Sigmoid colon (tissue), 4 donors: ENCODE measurements around the gene ARMH1.
"Not testable (repeated sequence)": the region's sequence is repeated elsewhere in the genome, so short reads cannot be mapped to it uniquely, and the experiment has no call there.

Source experiments
- CTCF ChIP-seq, 4 experiments: fragments of 450-650 bp in 3 of 4; fragments of 200-600 bp in 1 of 4; IDR thresholded peaks; one replicate each; pipeline ENCODE4 v1.5.1; 2016 to 2019; ENCODE audit warnings: antibody characterized with exemption in 4 of 4, mild to moderate bottlenecking in 3 of 4, moderate library complexity in 2 of 4
- EP300 ChIP-seq, 4 donors: sonication (generic); formaldehyde crosslinking; IDR thresholded peaks; one replicate each; pipeline ENCODE4 v1.6.1; 2017; ENCODE audit warnings: antibody characterized with exemption in 4 of 4
- POLR2A ChIP-seq, 2 donors: fragments of 450-650 bp; IDR thresholded peaks; one replicate each; pipeline ENCODE4 v1.6.1; 2016; ENCODE audit warnings: antibody characterized with exemption in 2 of 2, mild to moderate bottlenecking in 2 of 2, moderate library complexity in 2 of 2

DNA sequence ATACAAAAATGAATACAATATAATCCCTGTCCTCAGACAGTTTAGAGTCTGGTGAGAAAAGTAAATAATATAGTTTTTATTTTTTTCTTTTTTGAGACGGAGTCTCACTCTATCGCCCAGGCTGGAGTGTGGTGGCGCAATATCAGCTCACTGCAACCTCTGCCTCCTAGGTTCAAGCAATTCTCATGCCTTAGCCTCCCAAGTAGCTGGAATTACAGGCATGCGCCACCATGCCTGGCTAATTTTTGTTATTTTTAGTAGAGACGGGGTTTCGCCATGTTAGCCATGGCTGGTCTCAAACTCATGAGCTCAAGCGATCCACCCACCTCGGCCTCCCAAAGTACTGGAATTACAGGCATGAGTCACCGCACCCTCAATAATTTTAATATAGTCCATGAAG, 24.9 kb downstream of the ARMH1 start:
- not testable (repeated sequence) for TF ChIP-seq CTCF, EP300, POLR2A (IDR thresholded peaks at IDR 0.05)
